ENCODE measurements around the gene PDZRN3.

DNA sequence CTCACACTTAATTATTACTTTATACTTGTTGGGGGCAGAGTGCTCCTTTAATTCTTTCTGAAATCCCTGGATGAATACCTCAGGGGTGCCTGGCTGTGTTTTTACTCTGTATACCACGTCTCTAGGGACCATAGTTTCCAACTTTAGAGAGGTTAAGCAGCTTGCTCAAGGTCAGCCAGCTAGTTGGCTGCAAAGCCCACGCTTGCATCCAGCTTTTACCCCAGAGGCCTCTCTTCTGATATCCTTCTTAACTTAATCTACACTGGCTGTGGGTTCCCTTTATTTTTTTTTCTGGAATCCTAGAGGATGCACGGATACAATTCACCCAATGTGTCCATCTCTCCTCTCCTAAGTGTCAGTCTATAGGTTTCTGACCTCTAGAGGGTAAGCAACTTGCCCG, 1.4 kb downstream of the PDZRN3 start:
- TF ChIP-seq, protein P1, sequence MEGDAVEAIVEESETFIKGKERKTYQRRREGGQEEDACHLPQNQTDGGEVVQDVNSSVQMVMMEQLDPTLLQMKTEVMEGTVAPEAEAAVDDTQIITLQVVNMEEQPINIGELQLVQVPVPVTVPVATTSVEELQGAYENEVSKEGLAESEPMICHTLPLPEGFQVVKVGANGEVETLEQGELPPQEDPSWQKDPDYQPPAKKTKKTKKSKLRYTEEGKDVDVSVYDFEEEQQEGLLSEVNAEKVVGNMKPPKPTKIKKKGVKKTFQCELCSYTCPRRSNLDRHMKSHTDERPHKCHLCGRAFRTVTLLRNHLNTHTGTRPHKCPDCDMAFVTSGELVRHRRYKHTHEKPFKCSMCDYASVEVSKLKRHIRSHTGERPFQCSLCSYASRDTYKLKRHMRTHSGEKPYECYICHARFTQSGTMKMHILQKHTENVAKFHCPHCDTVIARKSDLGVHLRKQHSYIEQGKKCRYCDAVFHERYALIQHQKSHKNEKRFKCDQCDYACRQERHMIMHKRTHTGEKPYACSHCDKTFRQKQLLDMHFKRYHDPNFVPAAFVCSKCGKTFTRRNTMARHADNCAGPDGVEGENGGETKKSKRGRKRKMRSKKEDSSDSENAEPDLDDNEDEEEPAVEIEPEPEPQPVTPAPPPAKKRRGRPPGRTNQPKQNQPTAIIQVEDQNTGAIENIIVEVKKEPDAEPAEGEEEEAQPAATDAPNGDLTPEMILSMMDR (IDR thresholded peaks at IDR 0.05), result no peak
- no peak for TF ChIP-seq POLR2A (IDR thresholded peaks at IDR 0.05)
